GM12874 (cell line): ENCODE measurements around the gene NDUFA12.

Source experiments
- CTCF ChIP-seq: IDR thresholded peaks from 2 replicates; pipeline ENCODE4 v1.5.1; 2011; ENCODE audit warnings: low read depth, mild to moderate bottlenecking, control low read depth, low read length, moderate library complexity; ENCODE audit not compliant: insufficient read depth

Gene NDUFA12

GRCh38 chr12:94940771-94941170 lies 62.7 kb downstream of the NDUFA12 start:
- TF ChIP-seq CTCF, result no peak

GRCh38 chr12:94938583-94938982 lies 64.9 kb downstream of the NDUFA12 start:
- TF ChIP-seq CTCF, result no peak

- no peak for TF ChIP-seq CTCF
Observed at GRCh38 chr12:94930772-94931171, 72.7 kb downstream of the NDUFA12 start.

GRCh38 chr12:94930216-94930654 lies 73.3 kb downstream of the NDUFA12 start:
- TF ChIP-seq CTCF, result no peak

GRCh38 chr12:94929780-94930179 lies 73.7 kb downstream of the NDUFA12 start:
- TF ChIP-seq CTCF, result no peak

- no peak for TF ChIP-seq CTCF
Observed at GRCh38 chr12:94925729-94926128, 77.8 kb downstream of the NDUFA12 start.

- no peak for TF ChIP-seq CTCF
Observed at GRCh38 chr12:94925206-94925605, 78.3 kb downstream of the NDUFA12 start.

GRCh38 chr12:94922561-94922960 lies 80.9 kb downstream of the NDUFA12 start:
- TF ChIP-seq CTCF, result no peak
